GM19468 (cell line): ENCODE results near the gene CTXN1.
"Not testable (repeated sequence)": the region's sequence is repeated elsewhere in the genome, so short reads cannot be mapped to it uniquely, and the experiment has no call there.

Experiments
- ATAC-seq: cut with Tn5 transposase; IDR thresholded peaks from one replicate; pipeline ENCODE4 v1.9.1; 2021; ENCODE audit warnings: mild to moderate bottlenecking, moderate library complexity, moderate number of reproducible peaks; ENCODE audit not compliant: unreplicated experiment; ENCODE audit errors: extremely low read depth

Gene CTXN1

GRCh38 chr19:7926021-7926726 is at the start of gene CTXN1:
Gene CTXN1, minus strand, starts transcription at chr19:7926135. Its CDS starts 597 bp downstream, at chr19:7925538.
- no peak for ATAC-seq

- ATAC-seq, result no peak
These were observed 49.1 kb upstream of the CTXN1 start for GRCh38 chr19:7975037-7975436.

- no peak for ATAC-seq
These were observed 47.9 kb upstream of the CTXN1 start for GRCh38 chr19:7973883-7974282.

- no peak for ATAC-seq
These were observed 45.9 kb upstream of the CTXN1 start for GRCh38 chr19:7971553-7972520.

- ATAC-seq, result no peak
These were observed 44.9 kb upstream of the CTXN1 start for GRCh38 chr19:7970716-7971448.

- ATAC-seq, result no peak
These were observed 43.6 kb upstream of the CTXN1 start for GRCh38 chr19:7969555-7969939.

- no peak for ATAC-seq
These were observed 43.0 kb upstream of the CTXN1 start for GRCh38 chr19:7968796-7969554.

- ATAC-seq, result no peak
These were observed 42.3 kb upstream of the CTXN1 start for GRCh38 chr19:7968008-7968795.

- no peak for ATAC-seq
These were observed 40.2 kb upstream of the CTXN1 start for GRCh38 chr19:7965921-7966665.

- ATAC-seq, result no peak
These were observed 39.4 kb upstream of the CTXN1 start for GRCh38 chr19:7965259-7965841.

GRCh38 chr19:7963566-7963965 is 37.6 kb upstream of the CTXN1 start:
- no peak for ATAC-seq

- ATAC-seq, result no peak
These were observed 36.8 kb upstream of the CTXN1 start for GRCh38 chr19:7962644-7963268.

- no peak for ATAC-seq
These were observed 36.1 kb upstream of the CTXN1 start for GRCh38 chr19:7961920-7962626.

- not testable (repeated sequence) for ATAC-seq
These were observed 35.1 kb upstream of the CTXN1 start for GRCh38 chr19:7961082-7961481.

GRCh38 chr19:7959211-7959610 is 33.3 kb upstream of the CTXN1 start:
- ATAC-seq, result no peak

GRCh38 chr19:7955696-7956095 is 29.8 kb upstream of the CTXN1 start:
- ATAC-seq, result no peak

- ATAC-seq, result no peak
These were observed 27.6 kb upstream of the CTXN1 start for GRCh38 chr19:7953576-7953975.
